Right renal pelvis (tissue), 4 donors: ENCODE measurements around the gene KLHL26. TPM values are rescaled to one million over a fixed set of nuclear protein-coding genes. Genes with fewer than 3 reads are reported as not detected.
"Not testable (repeated sequence)": the region's sequence is repeated elsewhere in the genome, so short reads cannot be mapped to it uniquely, and the experiment has no call there.

ENCODE experiments used
- DNase-seq, 4 donors: peaks; one replicate each; pipeline ENCODE4 v3.0.0-alpha.2; 2013; ENCODE audit warnings: low read depth in 4 of 4, low spot score in 3 of 4, missing footprints in 1 of 4
- polyA plus RNA-seq, 4 donors: library from polyadenylated mRNA; unstranded; fragments of 120-200 nt; gene quantifications; one replicate each; pipeline ENCODE4 v1.2.1, GENCODE V29; 2013; ENCODE audit not compliant: insufficient read length in 4 of 4

KLHL26 gene
- polyA plus RNA-seq, 4 donors, result 6.7 to 8.8 (median 7.1) TPM

GRCh38 chr19:18600692-18601397, 36.0 kb upstream of the KLHL26 start:
- not testable (repeated sequence) for DNase-seq

GRCh38 chr19:18601875-18602274, 35.0 kb upstream of the KLHL26 start:
- DNase-seq, result no peak

- no peak for DNase-seq
Observed at GRCh38 chr19:18603255-18603957, 33.4 kb upstream of the KLHL26 start.

GRCh38 chr19:18603958-18604819, 32.6 kb upstream of the KLHL26 start:
- no peak for DNase-seq

- DNase-seq, result no peak
Observed at GRCh38 chr19:18604820-18605159, 32.0 kb upstream of the KLHL26 start.

- no peak for DNase-seq
Observed at GRCh38 chr19:18605196-18605545, 31.7 kb upstream of the KLHL26 start.

- DNase-seq, result no peak
Observed at GRCh38 chr19:18605546-18606280, 31.1 kb upstream of the KLHL26 start.

GRCh38 chr19:18606281-18607225, 30.3 kb upstream of the KLHL26 start, which contains the start of gene CRLF1:
CRLF1 (minus strand) TSS chr19:18606799; CDS start chr19:18606656, 143 bp downstream.
- DNase-seq, result no peak

GRCh38 chr19:18607226-18608101, 29.4 kb upstream of the KLHL26 start:
- DNase-seq, result no peak

GRCh38 chr19:18608102-18608804, 28.6 kb upstream of the KLHL26 start:
- DNase-seq, result no peak

GRCh38 chr19:18608805-18609716, 27.8 kb upstream of the KLHL26 start:
- DNase-seq, result no peak

- DNase-seq, result no peak
Observed at GRCh38 chr19:18609717-18610051, 27.1 kb upstream of the KLHL26 start.

- DNase-seq, result no peak
Observed at GRCh38 chr19:18610245-18610555, 26.6 kb upstream of the KLHL26 start.

- DNase-seq, result no peak
Observed at GRCh38 chr19:18610556-18611326, 26.1 kb upstream of the KLHL26 start.

GRCh38 chr19:18611327-18612050, 25.3 kb upstream of the KLHL26 start:
- no peak for DNase-seq
